GM18507 (cell line): ENCODE results near the gene DNAH2.

Experiments used
- DNase-seq: peaks from one replicate; pipeline ENCODE4 v3.0.0; 2011; ENCODE audit warnings: low read depth; ENCODE audit not compliant: insufficient read length; ENCODE audit errors: extremely low spot score
- FAIRE-seq: peaks from 2 replicates; lab custom pipeline; 2011; peaks lifted over from hg19 to GRCh38; lab: Jason Lieb, UNC

DNAH2 gene, protein sequence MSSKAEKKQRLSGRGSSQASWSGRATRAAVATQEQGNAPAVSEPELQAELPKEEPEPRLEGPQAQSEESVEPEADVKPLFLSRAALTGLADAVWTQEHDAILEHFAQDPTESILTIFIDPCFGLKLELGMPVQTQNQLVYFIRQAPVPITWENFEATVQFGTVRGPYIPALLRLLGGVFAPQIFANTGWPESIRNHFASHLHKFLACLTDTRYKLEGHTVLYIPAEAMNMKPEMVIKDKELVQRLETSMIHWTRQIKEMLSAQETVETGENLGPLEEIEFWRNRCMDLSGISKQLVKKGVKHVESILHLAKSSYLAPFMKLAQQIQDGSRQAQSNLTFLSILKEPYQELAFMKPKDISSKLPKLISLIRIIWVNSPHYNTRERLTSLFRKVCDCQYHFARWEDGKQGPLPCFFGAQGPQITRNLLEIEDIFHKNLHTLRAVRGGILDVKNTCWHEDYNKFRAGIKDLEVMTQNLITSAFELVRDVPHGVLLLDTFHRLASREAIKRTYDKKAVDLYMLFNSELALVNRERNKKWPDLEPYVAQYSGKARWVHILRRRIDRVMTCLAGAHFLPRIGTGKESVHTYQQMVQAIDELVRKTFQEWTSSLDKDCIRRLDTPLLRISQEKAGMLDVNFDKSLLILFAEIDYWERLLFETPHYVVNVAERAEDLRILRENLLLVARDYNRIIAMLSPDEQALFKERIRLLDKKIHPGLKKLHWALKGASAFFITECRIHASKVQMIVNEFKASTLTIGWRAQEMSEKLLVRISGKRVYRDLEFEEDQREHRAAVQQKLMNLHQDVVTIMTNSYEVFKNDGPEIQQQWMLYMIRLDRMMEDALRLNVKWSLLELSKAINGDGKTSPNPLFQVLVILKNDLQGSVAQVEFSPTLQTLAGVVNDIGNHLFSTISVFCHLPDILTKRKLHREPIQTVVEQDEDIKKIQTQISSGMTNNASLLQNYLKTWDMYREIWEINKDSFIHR (N-terminal part only)

DNA sequence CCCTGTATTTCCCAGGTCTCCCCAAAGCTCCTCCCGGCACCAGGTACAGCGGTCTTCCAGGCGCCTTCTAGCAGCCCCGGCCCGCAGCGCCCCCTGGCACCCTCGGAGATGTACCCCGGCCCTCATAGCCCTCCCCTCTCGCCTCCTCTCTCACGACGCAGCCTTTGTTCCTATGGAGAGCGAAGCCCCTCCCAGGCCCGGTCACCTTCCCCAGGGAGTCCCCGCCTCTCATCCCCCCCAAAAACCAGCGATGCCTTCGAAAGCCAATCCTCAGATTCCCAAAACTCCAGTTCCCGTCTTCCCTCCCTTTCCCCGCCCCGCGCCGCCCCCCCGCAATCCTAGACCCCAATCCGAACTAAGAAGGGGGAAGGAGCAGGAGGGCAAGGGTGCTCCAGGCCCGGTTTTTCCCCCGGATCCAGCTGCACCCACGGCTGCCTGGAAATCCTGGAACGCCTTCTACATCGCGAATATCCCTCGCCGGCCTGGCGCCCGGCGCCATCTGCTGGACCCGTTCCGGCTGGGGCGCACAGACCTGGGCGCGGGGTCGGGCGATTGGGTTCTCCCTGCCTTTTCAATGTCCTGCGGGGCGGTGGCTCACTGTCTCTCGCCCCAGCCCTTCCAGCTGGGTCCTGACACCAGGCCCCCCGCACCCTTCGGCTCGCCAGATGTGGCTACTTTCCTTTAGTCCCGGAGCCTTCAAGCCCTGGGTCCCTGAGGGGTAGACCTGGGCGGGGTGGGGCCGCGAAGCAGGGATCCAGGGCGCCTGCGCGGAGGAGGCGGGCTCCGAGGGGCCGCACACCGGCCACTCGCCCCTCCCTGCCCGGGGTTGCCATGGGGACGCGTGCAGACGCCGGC lies at the start of gene DNAH2:
Gene DNAH2 (plus strand): TSS at position 844 of the 855 bp plus-strand sequence. CDS start 1,991 bp downstream, outside the sequence.
- FAIRE-seq (no peak), DNase-seq (peak; percentile 38)

DNA sequence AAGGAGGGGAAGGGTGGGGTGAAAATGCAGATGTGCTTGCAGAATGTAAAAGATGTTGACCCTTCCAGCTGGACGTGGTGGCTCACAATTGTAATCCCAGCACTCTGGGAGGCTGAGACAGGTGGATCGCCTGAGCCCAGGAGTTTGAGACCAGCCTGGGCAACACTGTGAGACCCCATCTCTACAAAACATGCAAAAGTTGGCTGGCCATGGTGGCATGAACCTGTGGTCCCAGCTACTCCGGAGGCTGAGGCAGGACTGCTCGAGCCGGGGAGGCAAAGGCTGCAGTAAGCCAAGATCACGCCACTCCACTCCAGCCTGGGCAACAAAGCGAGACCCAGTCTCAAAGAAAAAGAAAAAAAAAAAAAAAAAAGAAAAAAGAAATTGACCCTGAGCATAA lies 49.1 kb upstream of the DNAH2 start:
- no peak for DNase-seq
- FAIRE-seq = no peak

DNA sequence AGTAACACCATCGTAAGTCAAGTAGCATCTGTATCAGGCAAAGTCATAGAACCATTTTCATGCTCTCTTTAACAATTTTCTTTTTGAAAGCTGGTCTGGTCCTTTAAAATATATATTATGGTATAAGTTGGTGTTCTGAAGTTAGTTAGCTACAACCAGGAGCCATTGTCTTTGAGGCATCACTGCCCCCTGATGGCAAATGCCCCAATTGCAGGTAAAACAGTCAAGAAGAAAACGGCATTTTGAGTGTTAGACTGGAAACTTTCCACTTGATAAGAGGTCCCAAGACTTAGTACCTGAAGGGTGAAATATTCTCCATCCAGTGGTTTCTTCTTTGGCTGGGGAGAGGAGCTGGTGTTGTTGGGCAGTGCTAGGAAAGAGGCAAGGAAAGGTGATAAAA lies 44.3 kb upstream of the DNAH2 start:
- no peak for DNase-seq
- peak; percentile 58 for FAIRE-seq

DNA sequence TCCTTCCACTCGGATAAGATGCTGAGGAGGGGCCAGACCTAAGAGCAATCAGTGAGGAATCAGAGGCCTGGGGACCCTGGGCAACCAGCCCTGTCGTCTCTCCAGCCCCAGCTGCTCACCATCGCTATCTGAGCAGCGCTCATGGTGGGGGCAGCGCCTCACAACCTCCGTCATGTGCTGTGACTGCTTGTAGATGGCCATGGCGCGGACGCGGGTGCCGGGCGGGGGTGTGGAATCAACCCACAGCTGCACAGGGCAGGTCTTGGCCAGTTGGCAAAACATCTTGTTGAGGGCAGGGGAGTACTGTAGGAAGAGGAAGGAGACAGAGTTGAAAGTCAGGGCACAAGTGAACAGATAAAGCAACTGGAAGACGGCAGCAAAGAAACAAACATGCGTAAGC lies 42.6 kb upstream of the DNAH2 start:
- no peak for DNase-seq
- no peak for FAIRE-seq

DNA sequence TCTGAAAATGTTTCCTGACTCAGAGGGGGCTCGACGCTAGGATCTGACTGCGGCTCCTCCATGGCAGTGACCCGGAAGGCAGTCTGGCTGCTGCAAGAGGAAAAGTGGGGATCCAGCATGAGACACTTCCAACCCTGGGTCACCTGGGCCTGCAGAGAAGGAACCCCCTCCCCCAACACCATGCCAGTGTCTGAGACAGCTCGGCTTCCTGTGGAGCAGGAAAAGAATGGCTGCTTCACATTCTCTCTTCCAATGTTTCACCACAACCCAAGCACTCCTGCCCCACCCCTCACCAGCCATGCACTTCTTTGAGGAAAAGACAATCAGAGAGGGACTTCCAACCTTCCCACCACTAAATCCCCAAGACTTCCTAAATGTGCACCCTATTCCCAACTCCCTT lies 41.0 kb upstream of the DNAH2 start:
- DNase-seq = no peak
- FAIRE-seq = no peak

DNA sequence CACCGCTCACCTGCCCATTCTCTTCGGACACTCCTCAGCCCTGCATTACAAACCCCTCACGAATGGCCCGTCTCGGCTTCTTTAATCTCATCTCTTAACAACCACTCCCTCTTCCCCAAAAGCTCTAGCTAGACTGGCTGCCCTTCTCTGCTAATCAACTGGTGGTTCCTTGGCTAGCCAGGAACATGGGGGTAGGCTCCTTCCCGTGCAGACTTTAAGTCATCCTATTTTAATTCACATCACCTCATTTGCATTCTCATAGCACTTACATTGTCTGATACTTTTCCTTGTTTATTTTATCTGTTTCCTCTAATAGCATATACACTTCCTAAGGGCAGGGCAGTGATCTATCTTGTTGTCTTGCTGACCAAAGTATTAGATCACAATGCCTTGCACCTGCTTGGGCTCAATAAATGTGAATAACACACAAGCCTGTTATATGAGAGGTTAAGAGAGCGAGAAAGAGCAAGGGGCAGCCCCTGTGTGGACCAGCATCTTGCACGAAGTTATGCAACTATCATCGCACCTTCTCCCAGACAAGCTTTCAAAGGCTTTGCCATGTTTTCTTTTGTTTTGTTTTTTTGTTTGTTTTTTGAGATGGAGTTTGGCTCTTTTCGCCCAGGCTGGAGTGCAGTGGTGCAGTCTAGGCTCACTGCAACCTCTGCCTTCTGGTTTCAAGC lies 40.0 kb upstream of the DNAH2 start:
- no peak for FAIRE-seq
- DNase-seq = no peak

DNA sequence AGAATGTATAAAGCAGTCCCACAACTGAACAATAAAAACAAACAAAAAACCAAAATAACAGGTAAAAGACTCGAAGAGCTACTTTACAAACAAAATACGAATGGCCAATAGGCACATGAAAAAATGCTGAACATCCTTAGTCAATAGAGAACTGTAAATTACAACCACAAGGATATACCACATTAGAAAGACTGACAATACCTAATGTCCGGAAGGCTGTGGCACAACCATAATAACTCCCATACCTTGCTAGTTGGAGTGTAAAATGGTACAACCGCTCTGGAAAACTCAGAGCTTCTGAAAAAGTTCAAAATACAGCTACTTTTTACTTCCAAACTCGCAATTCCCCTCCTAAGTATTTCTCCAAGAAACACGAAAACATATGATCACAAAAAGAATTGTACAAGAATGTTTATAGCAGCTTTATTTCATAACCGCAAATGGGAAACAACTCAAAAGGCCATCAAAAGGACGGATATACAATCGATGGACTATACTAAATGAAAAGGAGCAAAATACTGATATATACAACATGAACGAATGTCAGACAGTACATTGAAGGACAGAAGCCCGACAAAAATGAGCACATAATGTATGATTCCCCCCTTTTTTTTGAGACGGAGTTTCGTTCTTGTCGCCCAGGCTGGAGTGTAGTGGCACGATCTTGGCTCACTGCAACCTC lies 32.6 kb upstream of the DNAH2 start:
- FAIRE-seq (no peak), DNase-seq (no peak)

DNA sequence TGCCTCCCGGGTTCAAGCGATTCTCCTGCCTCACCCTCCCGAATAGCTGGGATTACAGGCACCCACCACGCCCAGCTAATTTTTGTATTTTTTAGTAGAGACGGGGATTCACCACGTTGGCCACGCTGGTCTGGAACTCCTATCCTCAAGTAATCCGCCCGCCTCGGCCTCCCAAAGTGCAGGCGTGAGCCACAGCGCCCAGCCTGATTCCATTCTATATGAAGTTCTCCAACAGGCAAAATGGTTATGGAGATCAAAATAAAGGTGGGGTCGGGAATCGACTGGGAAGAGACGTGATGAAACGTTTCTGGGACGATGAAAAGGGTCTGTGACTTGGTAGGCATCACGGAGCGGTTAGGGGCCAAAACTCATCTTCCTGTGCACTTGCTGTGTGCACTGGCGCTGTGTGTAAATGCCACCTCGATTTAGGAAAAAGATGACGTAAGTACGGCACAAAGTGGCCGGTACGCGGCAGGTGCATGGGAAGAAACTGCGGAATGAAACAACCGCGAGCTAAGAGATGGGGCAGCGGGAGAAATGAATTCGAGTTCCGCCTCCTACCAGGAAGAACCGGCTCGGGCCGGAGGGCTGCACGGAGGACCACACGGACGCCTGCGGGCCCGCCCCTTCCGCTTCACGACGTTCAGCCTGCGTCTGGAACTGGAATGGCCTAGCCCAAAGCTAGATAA lies 31.9 kb upstream of the DNAH2 start:
- FAIRE-seq = peak; percentile 95
- DNase-seq = peak; percentile 71

DNA sequence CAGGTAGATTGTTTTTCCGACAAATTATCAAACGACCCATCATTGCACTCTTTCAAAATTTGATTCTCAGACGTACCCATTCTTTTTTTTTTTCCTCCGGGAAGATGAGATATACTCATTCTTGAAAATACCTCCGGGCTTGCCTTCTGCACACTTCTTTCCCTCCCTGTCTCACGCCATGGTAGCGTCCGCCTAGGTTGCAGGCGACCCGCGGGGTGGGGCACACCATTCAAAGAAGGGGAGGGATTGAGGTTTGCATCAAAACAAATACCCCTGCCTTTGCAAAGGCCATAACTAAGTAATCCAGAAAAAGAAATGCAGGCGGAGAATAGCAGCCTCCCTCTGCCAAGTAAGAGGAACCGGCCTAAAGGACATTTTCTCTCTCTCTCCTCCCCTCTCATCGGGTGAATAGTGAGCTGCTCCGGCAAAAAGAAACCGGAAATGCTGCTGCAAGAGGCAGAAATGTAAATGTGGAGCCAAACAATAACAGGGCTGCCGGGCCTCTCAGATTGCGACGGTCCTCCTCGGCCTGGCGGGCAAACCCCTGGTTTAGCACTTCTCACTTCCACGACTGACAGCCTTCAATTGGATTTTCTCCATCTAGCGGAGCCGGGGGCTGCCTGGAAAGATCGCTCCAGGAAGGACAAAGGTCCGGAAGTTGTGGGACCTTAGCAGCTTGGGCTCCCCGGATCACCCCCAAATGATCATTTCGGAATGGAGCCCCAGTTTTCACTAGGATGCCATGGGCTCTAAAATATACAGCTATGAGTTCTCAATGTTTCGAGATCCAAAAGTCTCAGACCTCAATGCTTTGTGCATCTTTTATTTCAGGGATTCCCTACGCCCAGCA lies 31.1 kb upstream of the DNAH2 start:
- FAIRE-seq = no peak
- peak; percentile 44 for DNase-seq

DNA sequence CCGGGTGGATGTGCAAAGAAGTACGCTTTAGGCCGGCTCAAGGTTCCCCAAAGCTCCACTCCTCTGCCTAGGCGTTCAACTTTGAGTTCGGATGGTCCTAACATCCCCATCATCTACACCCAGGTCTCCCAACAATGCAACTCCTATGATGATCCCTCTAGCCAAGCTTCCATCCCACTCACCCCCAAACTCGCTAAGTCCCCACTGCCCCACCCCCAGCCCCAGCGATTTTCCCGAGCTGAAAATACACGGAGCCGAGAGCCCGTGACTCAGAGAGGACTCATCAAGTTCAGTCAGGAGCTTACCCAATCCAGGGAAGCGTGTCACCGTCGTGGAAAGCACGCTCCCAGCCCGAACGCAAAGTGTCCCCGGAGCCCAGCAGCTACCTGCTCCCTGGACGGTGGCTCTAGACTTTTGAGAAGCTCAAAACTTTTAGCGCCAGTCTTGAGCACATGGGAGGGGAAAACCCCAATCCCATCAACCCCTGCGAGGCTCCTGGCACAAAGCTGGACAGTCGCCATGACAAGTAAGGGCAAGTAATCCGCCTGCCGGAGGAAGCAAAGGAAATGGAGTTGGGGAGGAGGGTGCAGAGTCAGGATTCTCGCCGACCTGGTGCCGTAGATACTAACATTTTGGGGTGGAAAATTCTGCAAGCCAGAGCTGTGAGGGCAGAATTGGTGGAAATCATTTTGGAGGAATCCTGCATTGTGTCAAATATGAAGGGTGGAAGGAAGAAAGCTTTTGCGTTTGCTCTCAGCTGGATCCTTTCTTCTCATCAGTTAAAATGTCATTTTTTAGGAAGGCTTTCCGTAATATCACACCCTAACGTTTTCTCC lies 30.3 kb upstream of the DNAH2 start, which contains the start of gene TP53:
Gene TP53 (minus strand): TSS at position 419 of the 836 bp plus-strand sequence. CDS start 10,896 bp downstream, outside the sequence.
- peak; percentile 67 for DNase-seq
- no peak for FAIRE-seq

DNA sequence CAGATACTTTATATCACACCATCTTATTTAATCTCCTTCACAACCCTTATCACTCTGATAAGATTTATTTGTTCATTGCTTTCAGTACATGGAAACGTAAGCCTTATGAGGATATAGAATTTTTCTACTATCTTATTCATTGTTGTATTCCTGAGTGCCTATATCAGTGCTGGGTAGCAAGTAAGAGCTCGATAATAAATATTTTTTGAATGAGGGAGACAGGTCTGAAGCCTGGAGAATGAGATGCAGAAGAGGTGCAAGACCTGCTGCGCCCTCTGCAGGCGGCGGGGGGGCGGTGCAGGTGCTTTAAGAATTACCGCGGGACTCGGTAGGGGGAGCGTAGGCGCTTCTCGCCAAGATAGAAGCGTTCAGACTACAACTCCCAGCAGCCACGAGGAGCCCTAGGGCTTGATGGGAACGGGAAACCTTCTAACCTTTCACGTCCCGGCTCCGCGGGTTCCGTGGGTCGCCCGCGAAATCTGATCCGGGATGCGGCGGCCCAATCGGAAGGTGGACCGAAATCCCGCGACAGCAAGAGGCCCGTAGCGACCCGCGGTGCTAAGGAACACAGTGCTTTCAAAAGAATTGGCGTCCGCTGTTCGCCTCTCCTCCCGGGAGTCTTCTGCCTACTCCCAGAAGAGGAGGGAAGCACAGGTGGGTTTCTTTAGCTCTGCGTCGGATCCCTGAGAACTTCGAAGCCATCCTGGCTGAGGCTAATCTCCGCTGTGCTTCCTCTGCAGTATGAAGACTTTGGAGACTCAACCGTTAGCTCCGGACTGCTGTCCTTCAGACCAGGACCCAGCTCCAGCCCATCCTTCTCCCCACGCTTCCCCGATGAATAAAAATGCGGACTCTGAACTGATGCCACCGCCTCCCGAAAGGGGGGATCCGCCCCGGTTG lies 29.4 kb upstream of the DNAH2 start, which contains the start of gene WRAP53:
Gene WRAP53 (plus strand): TSS at position 570 of the 900 bp plus-strand sequence. CDS start 172 bp downstream, at position 742.
- FAIRE-seq = peak; percentile 96
- peak; percentile 87 for DNase-seq

DNA sequence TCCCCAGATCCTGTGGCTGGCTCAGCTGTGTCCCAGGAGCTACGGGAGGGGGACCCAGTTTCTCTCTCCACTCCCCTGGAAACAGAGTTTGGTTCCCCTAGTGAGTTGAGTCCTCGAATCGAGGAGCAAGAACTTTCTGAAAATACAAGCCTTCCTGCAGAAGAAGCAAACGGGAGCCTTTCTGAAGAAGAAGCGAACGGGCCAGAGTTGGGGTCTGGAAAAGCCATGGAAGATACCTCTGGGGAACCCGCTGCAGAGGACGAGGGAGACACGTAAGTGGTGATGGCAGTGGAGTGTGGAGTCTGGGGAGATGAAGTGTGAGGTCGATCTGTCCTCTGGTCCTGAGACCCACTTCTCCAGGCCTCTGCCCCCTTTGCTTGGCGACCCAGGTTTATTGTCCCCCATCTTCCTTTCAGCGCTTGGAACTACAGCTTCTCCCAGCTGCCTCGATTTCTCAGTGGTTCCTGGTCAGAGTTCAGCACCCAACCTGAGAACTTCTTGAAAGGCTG lies 28.7 kb upstream of the DNAH2 start:
- DNase-seq (no peak), FAIRE-seq (no peak)

DNA sequence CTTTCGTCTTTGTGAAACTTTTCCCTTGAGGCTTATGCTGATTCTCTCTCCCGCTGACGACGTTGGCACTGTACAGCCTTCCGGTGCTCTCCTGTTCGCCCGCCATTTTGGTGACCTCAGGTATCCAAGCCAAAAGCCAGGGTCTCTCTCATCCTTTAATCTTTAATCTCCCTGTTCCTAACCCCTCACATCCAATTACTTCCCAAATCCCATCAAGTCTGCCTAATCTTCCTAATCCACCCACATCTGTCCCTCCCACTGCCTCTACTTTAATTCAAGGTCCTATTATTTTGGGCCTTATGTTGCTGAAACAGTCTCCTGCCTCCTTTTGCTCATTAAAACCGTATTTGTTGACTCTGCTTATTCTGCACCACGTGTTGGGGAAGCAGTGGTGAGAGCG lies 22.0 kb upstream of the DNAH2 start:
- FAIRE-seq (no peak), DNase-seq (no peak)

DNA sequence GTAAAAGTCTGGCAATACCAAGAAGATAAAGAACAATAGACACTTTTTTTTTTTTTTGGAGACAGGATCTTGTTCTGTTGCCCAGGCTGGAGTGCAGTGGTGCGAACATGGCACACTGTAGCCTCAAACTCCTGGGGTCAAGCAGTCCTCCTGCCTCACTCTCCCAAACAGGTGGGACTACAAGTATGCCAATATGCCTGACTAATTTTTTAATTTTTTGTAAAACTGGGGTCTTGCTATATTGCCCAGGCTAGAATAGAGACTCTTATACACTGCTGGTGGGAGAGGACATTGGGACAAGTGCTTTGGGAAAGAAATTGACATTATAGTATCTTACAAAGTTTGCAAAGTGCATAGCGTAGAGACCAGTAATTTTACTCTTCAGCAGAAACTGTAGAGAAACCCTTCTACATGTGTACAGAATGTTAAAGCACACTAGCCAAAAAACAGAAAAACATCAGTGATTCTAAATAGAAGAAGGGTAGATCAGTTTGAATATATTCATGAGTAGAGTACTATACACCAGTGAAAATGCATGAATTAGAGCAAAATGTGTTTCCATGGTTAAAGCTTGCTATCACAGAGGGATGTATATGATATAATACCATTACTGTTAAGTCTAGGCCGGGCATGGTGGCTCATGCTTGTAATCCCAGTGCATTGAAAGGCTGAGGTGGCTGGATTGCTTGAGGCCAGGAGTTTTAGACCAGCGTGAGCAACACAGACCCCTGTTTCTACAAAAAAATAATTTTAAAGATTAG lies 19.5 kb upstream of the DNAH2 start:
- no peak for DNase-seq
- FAIRE-seq = no peak
